Neural cell (in vitro differentiated cells): ENCODE data around the gene LRSAM1. TPM values are rescaled to one million over a fixed set of nuclear protein-coding genes. Genes with fewer than 3 reads are reported as not detected.

Source experiments
- H2AFZ ChIP-seq: fragments of 200-600, 300-800 bp; sonication (generic), shearing (Covaris generic); 2 replicates; pipeline ENCODE4 v1.6.0; 2014; ENCODE audit warnings: low read depth, mild to moderate bottlenecking, antibody characterized with exemption, low read length, moderate library complexity
- H3F3A ChIP-seq: fragments of 200-600 bp; shearing (Covaris generic); 2 replicates; pipeline ENCODE4 v1.6.1; 2016; ENCODE audit warnings: mild to moderate bottlenecking, moderate library complexity, mixed read lengths, antibody characterized with exemption, low read length; ENCODE audit not compliant: insufficient read depth, poor library complexity, severe bottlenecking
- H3K27ac ChIP-seq: fragments of 200-600, 300-800 bp; sonication (generic), shearing (Covaris generic); 2 replicates; pipeline ENCODE4 v1.5.1; 2014; ENCODE audit warnings: mild to moderate bottlenecking, low read length, moderate library complexity
- H3K27me3 ChIP-seq: fragments of 300-800, 200-600 bp; sonication (generic), shearing (Covaris generic); 2 replicates; pipeline ENCODE4 v1.6.0; 2014; ENCODE audit warnings: mild to moderate bottlenecking, low read depth, low read length, moderate library complexity; ENCODE audit not compliant: insufficient read depth
- H3K36me3 ChIP-seq: fragments of 300-800, 200-600 bp; sonication (generic), shearing (Covaris generic); 2 replicates; pipeline ENCODE4 v1.5.1; 2014; ENCODE audit warnings: mild to moderate bottlenecking, antibody characterized with exemption, low read length, moderate library complexity; ENCODE audit not compliant: insufficient read depth
- H3K4me2 ChIP-seq: fragments of 300-800, 200-600 bp; sonication (generic), shearing (Covaris generic); 2 replicates; pipeline ENCODE4 v1.6.0; 2014; ENCODE audit warnings: mild to moderate bottlenecking, low read length
- H3K4me3 ChIP-seq: fragments of 300-800, 200-600 bp; sonication (generic), shearing (Covaris generic); 2 replicates; pipeline ENCODE4 v1.5.1; 2014; ENCODE audit warnings: mild to moderate bottlenecking, low read length, moderate library complexity
- H3K79me2 ChIP-seq: fragments of 200-600 bp; shearing (Covaris generic); replicated peaks from 2 replicates; pipeline ENCODE4 v1.6.0; 2014; ENCODE audit warnings: mild to moderate bottlenecking, low read length, moderate library complexity; ENCODE audit not compliant: insufficient read depth
- H3K9ac ChIP-seq: fragments of 300-800, 200-600 bp; sonication (generic), shearing (Covaris generic); 2 replicates; pipeline ENCODE4 v1.6.1; 2016; ENCODE audit warnings: mild to moderate bottlenecking, low read length, mixed read lengths
- H3K9me2 ChIP-seq: fragments of 200-600 bp; shearing (Covaris generic); 2 replicates; pipeline ENCODE4 v1.6.1; 2016; ENCODE audit warnings: mild to moderate bottlenecking, low read length, mixed read lengths; ENCODE audit not compliant: insufficient read depth
- H3K9me3 ChIP-seq: fragments of 200-600, 300-800 bp; sonication (generic), shearing (Covaris generic); 2 replicates; pipeline ENCODE4 v1.6.1; 2016; ENCODE audit warnings: mild to moderate bottlenecking, mixed run types, low read length, moderate library complexity, mixed read lengths
- H4K20me1 ChIP-seq: fragments of 200-600 bp; shearing (Covaris generic); 2 replicates; pipeline ENCODE4 v1.6.1; 2016; ENCODE audit warnings: mild to moderate bottlenecking, mixed run types; ENCODE audit not compliant: insufficient read depth
- EP300 ChIP-seq: fragments of 450-650 bp; conservative IDR thresholded peaks from 2 replicates; pipeline ENCODE4 v1.6.1; 2014; ENCODE audit warnings: antibody characterized with exemption, mild to moderate bottlenecking, moderate library complexity; ENCODE audit not compliant: poor library complexity, severe bottlenecking
- EZH2 ChIP-seq: fragments of 200-600, 300-800 bp; shearing (Covaris generic), sonication (generic); IDR thresholded peaks from 2 replicates; pipeline ENCODE4 v1.6.1; 2014; ENCODE audit warnings: antibody characterized with exemption, low read length, borderline replicate concordance, mild to moderate bottlenecking; ENCODE audit not compliant: insufficient read depth, poor library complexity, severe bottlenecking
- MXI1 ChIP-seq: fragments of 450-650 bp; conservative IDR thresholded peaks from 2 replicates; pipeline ENCODE4 v1.6.1; 2014; ENCODE audit warnings: antibody characterized with exemption, mild to moderate bottlenecking; ENCODE audit not compliant: poor library complexity, severe bottlenecking
- POLR2AphosphoS5 ChIP-seq: IDR thresholded peaks from 2 replicates; pipeline ENCODE4 v1.6.1; 2012
- RAD21 ChIP-seq: fragments of 450-650 bp; conservative IDR thresholded peaks from 2 replicates; pipeline ENCODE4 v1.6.1; 2014; ENCODE audit warnings: antibody characterized with exemption, mild to moderate bottlenecking, moderate library complexity
- SMC3 ChIP-seq: fragments of 450-650 bp; conservative IDR thresholded peaks from 2 replicates; pipeline ENCODE4 v1.6.1; 2014; ENCODE audit warnings: antibody characterized with exemption, mild to moderate bottlenecking, moderate library complexity; ENCODE audit not compliant: poor library complexity
- TAF1 ChIP-seq: IDR thresholded peaks from 2 replicates; pipeline ENCODE4 v1.6.1; 2012; ENCODE audit warnings: low read depth
- polyA plus RNA-seq: library from polyadenylated mRNA; depleted of rRNA; stranded (reverse); fragments of >200 nt; gene quantifications from 2 replicates; pipeline ENCODE4 v1.2.3, GENCODE V29; 2014
- TF ChIP-seq, protein P1 (sequence below): IDR thresholded peaks from 2 replicates; pipeline ENCODE4 v1.6.1; 2012; ENCODE audit warnings: borderline replicate concordance
- TF ChIP-seq, protein P2 (sequence below): fragments of 450-650 bp; IDR thresholded peaks from 2 replicates; pipeline ENCODE4 v1.5.1; 2014; ENCODE audit warnings: antibody characterized with exemption, mild to moderate bottlenecking, moderate library complexity; ENCODE audit not compliant: poor library complexity, severe bottlenecking

LRSAM1 gene
- polyA plus RNA-seq, 1 donor from 2014 or later = 21.6 TPM

- Histone ChIP-seq H3K9ac (no peak overlapping the region), H3K9me3 (no peaks in the 10 kb centered on the region), H3K9me2 (no peaks in the 10 kb centered on the region), H3K36me3 (no peaks in the 10 kb centered on the region), H4K20me1 (no peaks in the 10 kb centered on the region), H3K27ac (no peak overlapping the region), H3F3A (no peaks in the 10 kb centered on the region), H3K4me3 (no peak overlapping the region), H3K27me3 (no peaks in the 10 kb centered on the region), H3K4me2 (no peak overlapping the region), H2AFZ (no peak overlapping the region), H3K79me2 (no peaks in the 10 kb centered on the region)
- TF ChIP-seq MXI1 (no peak), POLR2AphosphoS5 (no peak), TAF1 (no peak), EZH2 (no peak), EP300 (no peak), SMC3 (no peak), RAD21 (no peak)
- TF ChIP-seq, protein P1, sequence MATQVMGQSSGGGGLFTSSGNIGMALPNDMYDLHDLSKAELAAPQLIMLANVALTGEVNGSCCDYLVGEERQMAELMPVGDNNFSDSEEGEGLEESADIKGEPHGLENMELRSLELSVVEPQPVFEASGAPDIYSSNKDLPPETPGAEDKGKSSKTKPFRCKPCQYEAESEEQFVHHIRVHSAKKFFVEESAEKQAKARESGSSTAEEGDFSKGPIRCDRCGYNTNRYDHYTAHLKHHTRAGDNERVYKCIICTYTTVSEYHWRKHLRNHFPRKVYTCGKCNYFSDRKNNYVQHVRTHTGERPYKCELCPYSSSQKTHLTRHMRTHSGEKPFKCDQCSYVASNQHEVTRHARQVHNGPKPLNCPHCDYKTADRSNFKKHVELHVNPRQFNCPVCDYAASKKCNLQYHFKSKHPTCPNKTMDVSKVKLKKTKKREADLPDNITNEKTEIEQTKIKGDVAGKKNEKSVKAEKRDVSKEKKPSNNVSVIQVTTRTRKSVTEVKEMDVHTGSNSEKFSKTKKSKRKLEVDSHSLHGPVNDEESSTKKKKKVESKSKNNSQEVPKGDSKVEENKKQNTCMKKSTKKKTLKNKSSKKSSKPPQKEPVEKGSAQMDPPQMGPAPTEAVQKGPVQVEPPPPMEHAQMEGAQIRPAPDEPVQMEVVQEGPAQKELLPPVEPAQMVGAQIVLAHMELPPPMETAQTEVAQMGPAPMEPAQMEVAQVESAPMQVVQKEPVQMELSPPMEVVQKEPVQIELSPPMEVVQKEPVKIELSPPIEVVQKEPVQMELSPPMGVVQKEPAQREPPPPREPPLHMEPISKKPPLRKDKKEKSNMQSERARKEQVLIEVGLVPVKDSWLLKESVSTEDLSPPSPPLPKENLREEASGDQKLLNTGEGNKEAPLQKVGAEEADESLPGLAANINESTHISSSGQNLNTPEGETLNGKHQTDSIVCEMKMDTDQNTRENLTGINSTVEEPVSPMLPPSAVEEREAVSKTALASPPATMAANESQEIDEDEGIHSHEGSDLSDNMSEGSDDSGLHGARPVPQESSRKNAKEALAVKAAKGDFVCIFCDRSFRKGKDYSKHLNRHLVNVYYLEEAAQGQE = no peak
- TF ChIP-seq, protein P2, sequence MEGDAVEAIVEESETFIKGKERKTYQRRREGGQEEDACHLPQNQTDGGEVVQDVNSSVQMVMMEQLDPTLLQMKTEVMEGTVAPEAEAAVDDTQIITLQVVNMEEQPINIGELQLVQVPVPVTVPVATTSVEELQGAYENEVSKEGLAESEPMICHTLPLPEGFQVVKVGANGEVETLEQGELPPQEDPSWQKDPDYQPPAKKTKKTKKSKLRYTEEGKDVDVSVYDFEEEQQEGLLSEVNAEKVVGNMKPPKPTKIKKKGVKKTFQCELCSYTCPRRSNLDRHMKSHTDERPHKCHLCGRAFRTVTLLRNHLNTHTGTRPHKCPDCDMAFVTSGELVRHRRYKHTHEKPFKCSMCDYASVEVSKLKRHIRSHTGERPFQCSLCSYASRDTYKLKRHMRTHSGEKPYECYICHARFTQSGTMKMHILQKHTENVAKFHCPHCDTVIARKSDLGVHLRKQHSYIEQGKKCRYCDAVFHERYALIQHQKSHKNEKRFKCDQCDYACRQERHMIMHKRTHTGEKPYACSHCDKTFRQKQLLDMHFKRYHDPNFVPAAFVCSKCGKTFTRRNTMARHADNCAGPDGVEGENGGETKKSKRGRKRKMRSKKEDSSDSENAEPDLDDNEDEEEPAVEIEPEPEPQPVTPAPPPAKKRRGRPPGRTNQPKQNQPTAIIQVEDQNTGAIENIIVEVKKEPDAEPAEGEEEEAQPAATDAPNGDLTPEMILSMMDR = no peak
These were observed 97.1 kb downstream of the LRSAM1 start for GRCh38 chr9:127548352-127548881.

DNA sequence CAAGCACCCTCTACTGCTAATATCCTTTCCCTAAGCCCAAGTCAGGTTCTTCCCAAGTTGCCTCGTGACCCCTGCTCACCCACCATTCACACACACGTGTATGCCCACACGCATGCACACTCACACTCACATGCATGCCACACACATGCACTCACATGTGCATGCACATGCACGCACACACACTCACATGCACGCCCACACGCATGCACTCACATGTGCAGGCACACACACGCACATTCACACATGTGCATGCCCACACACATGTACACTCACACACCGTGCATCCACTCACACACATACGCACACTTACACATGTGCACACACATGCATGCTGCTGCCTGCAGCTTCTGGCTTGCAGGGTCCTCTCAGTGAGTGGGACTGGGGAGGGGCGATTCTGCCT is 97.9 kb downstream of the LRSAM1 start:
- no peak overlapping the region for H3K4me2 ChIP-seq
- H3K9me2 ChIP-seq = no peaks in the 10 kb centered on the region
- no peak overlapping the region for H3K27ac ChIP-seq
- H3K9ac ChIP-seq = no peak overlapping the region
- H4K20me1 ChIP-seq = no peaks in the 10 kb centered on the region
- no peaks in the 10 kb centered on the region for H3K27me3 ChIP-seq
- no peaks in the 10 kb centered on the region for H3K79me2 ChIP-seq
- H3F3A ChIP-seq = no peaks in the 10 kb centered on the region
- H2AFZ ChIP-seq = no peak overlapping the region
- H3K4me3 ChIP-seq = no peak overlapping the region
- no peaks in the 10 kb centered on the region for H3K36me3 ChIP-seq
- no peaks in the 10 kb centered on the region for H3K9me3 ChIP-seq
- TF ChIP-seq TAF1 (no peak), EZH2 (no peak), POLR2AphosphoS5 (no peak), EP300 (no peak), SMC3 (no peak), MXI1 (no peak), RAD21 (no peak)
- TF ChIP-seq, protein P2 = no peak
- TF ChIP-seq, protein P1 = no peak
